ENCODE measurements around the gene CAV3.

DNA sequence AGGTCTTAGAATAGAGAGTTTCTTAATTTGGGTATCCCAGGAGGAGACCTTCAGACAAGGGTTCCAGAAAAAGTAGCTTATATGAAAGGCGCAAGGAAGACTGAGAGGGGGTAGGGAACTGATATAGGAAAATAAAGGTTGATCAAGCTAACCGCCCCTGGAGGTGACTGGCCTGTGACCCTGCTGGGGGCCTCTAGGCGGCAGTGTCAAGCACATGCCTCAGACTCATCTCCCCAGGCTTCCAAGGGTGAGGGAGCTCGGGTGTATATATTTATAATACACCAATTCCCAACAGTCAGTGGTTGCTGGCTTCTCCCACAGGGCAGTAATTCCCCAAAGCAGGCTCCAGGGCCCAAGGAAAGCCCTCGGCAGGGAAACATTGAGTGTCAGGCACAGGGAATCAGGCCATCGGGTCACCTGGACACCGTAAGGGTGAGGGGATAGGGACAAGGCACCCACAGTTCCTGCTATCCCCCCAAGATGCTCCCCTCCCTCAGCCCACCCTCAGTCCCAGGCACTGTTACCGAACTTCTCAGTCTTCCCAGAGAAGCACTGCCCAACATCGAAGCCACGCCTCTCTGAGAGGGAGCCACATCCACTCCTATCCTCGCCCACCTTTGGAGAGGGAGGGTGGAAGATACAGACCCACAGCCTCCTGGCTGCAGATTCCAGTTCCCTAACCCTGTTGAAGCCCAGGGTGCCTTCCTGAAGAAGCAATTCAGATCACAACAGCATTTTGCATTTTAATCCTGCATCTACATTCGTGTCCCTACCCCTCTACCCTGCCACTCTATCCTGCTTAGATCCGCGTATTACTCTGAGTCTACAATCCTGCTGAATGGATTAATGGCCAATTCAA lies 19.5 kb upstream of the CAV3 start:
- TF ChIP-seq, protein P1, sequence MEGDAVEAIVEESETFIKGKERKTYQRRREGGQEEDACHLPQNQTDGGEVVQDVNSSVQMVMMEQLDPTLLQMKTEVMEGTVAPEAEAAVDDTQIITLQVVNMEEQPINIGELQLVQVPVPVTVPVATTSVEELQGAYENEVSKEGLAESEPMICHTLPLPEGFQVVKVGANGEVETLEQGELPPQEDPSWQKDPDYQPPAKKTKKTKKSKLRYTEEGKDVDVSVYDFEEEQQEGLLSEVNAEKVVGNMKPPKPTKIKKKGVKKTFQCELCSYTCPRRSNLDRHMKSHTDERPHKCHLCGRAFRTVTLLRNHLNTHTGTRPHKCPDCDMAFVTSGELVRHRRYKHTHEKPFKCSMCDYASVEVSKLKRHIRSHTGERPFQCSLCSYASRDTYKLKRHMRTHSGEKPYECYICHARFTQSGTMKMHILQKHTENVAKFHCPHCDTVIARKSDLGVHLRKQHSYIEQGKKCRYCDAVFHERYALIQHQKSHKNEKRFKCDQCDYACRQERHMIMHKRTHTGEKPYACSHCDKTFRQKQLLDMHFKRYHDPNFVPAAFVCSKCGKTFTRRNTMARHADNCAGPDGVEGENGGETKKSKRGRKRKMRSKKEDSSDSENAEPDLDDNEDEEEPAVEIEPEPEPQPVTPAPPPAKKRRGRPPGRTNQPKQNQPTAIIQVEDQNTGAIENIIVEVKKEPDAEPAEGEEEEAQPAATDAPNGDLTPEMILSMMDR (IDR thresholded peaks at IDR 0.05 in 8 of 11, conservative IDR thresholded peaks at IDR 0.05 in 3 of 11) = no peak
- no peak for TF ChIP-seq POLR2AphosphoS5 (IDR thresholded peaks at IDR 0.05)
- TF ChIP-seq POLR2A (IDR thresholded peaks at IDR 0.05) = no peak

Data from spleen (tissue), 7 donors.